ENCODE results near the gene CDC42BPB.

Gene CDC42BPB

GRCh38 chr14:103085106-103086091, 28.1 kb upstream of the CDC42BPB start:
- Histone ChIP-seq H3K4me3 (ENCODE audit: low read depth, low read length) (no peak overlapping the region), H3K36me3 (ENCODE audit: insufficient read depth, low read length) (no peaks in the 10 kb centered on the region), H3K27me3 (ENCODE audit: insufficient read depth, low read length) (peaks cover 33% of the 10 kb centered on the region), H2AFZ (ENCODE audit: low read length, unreplicated experiment) (no peak overlapping the region), H3K79me2 (ENCODE audit: control insufficient read depth, insufficient read depth, low read length, unreplicated experiment) (no peaks in the 10 kb centered on the region), H3K27ac (ENCODE audit: low read depth, low read length) (no peak overlapping the region), H3K4me1 (ENCODE audit: control insufficient read depth, insufficient read depth, low read length, unreplicated experiment) (no peaks in the 10 kb centered on the region)

DNA sequence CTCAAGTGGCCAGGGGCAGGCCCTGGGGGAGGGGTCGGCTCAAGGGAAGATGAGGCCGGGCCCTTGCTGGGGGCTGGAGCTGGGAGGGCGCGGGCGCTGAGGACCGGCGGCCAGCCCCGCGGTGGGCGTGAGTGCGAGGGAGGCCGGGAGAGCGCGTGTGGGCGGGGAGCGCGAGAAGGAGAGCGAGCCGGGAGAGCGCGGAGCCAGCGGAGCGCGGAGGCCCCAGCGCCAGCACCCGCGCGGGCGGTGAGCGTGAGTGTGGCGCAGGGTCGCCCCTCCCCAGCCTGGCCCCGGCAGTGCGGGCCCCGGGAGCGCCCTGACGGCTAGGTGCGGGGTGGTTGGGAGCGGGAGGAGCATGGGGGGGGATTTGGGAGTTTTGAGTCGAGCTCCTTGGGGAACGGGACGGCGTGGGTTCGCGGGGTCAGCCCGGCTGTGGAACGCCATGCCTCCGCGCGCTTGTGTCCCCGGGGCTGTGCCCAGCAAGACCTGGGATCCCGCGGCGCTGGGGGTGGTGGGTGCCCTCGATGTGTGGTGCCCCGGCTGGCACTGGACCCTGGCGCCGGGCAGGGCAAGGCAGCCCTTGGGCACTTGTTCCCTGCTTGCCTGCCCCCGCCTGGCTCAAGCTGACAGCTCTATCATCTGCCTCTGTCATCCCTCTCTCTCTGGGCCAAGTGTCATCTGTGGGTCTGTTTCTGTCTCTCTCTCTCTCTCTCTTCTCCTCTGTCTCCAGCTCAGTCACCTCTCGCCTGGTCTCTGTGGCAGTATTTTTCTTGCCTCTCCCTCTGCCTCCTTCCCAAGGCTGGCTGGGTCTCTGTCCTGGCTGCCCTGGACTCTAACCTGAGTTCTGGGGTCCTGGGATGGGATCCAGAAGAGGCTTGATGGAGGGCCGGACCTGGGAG, 26.9 kb upstream of the CDC42BPB start, which contains the start of gene LBHD2:
Gene LBHD2 (plus strand): TSS at position 190 of the 899 bp plus-strand sequence. CDS start 1,803 bp downstream, outside the sequence.
- H3K4me3 ChIP-seq (ENCODE audit: low read depth, low read length) = peak within 1 kb of the TSS; percentile 18; the same call in 1 of the 2 replicates
- H3K4me1 ChIP-seq (ENCODE audit: control insufficient read depth, insufficient read depth, low read length, unreplicated experiment) = no peaks in the 10 kb centered on the region
- no peak within 1 kb of the TSS for H3K27ac ChIP-seq (ENCODE audit: low read depth, low read length)
- H3K36me3 ChIP-seq (ENCODE audit: insufficient read depth, low read length) = no peaks in the 10 kb centered on the region
- no peaks in the 10 kb centered on the region for H3K79me2 ChIP-seq (ENCODE audit: control insufficient read depth, insufficient read depth, low read length, unreplicated experiment)
- no peak within 1 kb of the TSS for H2AFZ ChIP-seq (ENCODE audit: low read length, unreplicated experiment)
- peaks cover 33% of the 10 kb centered on the region for H3K27me3 ChIP-seq (ENCODE audit: insufficient read depth, low read length)

- Histone ChIP-seq H3K4me3 (ENCODE audit: low read depth, low read length) (no peak overlapping the region), H3K27ac (ENCODE audit: low read depth, low read length) (no peak overlapping the region), H3K36me3 (ENCODE audit: insufficient read depth, low read length) (no peaks in the 10 kb centered on the region), H3K27me3 (ENCODE audit: insufficient read depth, low read length) (peaks cover 33% of the 10 kb centered on the region), H2AFZ (ENCODE audit: low read length, unreplicated experiment) (no peak overlapping the region), H3K4me1 (ENCODE audit: control insufficient read depth, insufficient read depth, low read length, unreplicated experiment) (no peaks in the 10 kb centered on the region), H3K79me2 (ENCODE audit: control insufficient read depth, insufficient read depth, low read length, unreplicated experiment) (no peaks in the 10 kb centered on the region)
These were observed 24.6 kb upstream of the CDC42BPB start for GRCh38 chr14:103081951-103082350.

- H3K4me3 ChIP-seq (ENCODE audit: low read depth, low read length) = no peak overlapping the region
- H3K27me3 ChIP-seq (ENCODE audit: insufficient read depth, low read length) = peaks cover 21% of the 10 kb centered on the region
- no peaks in the 10 kb centered on the region for H3K79me2 ChIP-seq (ENCODE audit: control insufficient read depth, insufficient read depth, low read length, unreplicated experiment)
- H3K36me3 ChIP-seq (ENCODE audit: insufficient read depth, low read length) = no peaks in the 10 kb centered on the region
- H2AFZ ChIP-seq (ENCODE audit: low read length, unreplicated experiment) = no peak overlapping the region
- H3K27ac ChIP-seq (ENCODE audit: low read depth, low read length) = no peak overlapping the region
- H3K4me1 ChIP-seq (ENCODE audit: control insufficient read depth, insufficient read depth, low read length, unreplicated experiment) = no peaks in the 10 kb centered on the region
These were observed 21.7 kb upstream of the CDC42BPB start for GRCh38 chr14:103078860-103079587.

DNA sequence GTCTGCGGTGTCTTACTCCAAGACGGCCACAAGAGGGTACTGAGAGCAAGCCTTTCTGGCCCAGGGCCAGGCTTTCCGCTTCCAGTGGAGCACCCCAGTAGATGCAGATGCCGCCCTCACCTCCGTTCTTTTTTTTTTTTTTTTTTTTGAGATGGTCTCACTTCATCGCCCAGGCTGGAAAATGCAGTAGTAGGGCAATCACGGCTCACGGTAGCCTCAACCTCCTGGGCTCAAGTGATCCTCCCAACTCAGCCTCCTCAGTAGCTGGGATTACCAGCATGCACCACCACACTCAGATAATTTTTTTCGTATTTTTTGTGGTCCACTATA, 21.0 kb upstream of the CDC42BPB start:
- no peak overlapping the region for H2AFZ ChIP-seq (ENCODE audit: low read length, unreplicated experiment)
- no peaks in the 10 kb centered on the region for H3K36me3 ChIP-seq (ENCODE audit: insufficient read depth, low read length)

DNA sequence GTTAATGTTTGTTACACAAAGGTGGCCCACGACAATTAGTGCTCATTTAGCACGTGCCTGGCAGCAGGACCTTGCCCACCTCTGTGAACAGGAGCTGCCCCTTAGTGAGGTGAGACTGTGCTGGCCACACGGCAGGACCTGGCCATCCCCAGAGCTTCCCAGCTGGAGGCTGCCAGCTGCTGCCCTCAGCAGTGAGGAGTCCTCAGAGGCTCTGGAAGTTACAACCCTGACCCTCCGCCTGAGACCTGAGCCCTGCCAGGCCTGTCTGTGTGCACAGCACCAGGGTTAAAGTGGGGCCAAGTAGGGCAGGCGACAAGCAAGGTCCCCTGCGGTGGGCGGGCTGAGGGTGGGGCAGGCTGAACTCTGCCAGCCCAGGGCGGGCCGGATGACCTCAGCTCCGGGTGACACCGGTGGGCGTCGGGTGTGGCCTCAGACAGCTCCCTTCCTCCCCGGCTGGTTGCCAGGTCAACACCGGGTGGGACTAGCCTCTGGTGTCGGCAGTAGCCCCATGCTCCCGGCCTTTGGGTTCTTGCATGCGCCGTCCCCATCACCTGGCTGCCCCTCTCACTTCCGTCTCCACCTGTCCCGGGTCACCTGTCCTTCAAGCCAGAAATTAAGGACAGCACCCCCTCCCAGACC, 17.5 kb upstream of the CDC42BPB start:
- Histone ChIP-seq H3K36me3 (ENCODE audit: insufficient read depth, low read length) (no peaks in the 10 kb centered on the region), H3K4me1 (ENCODE audit: control insufficient read depth, insufficient read depth, low read length, unreplicated experiment) (no peaks in the 10 kb centered on the region), H3K27ac (ENCODE audit: low read depth, low read length) (no peak overlapping the region), H2AFZ (ENCODE audit: low read length, unreplicated experiment) (peak overlapping the region; percentile 2), H3K4me3 (ENCODE audit: low read depth, low read length) (peak overlapping the region; percentile 66), H3K79me2 (ENCODE audit: control insufficient read depth, insufficient read depth, low read length, unreplicated experiment) (no peaks in the 10 kb centered on the region), H3K27me3 (ENCODE audit: insufficient read depth, low read length) (no peaks in the 10 kb centered on the region)

More for the DNA sequence above, 21.0 kb upstream of the CDC42BPB start:
- Histone ChIP-seq H3K4me3 (ENCODE audit: low read depth, low read length) (no peak overlapping the region), H3K27ac (ENCODE audit: low read depth, low read length) (no peak overlapping the region), H3K4me1 (ENCODE audit: control insufficient read depth, insufficient read depth, low read length, unreplicated experiment) (no peaks in the 10 kb centered on the region), H3K79me2 (ENCODE audit: control insufficient read depth, insufficient read depth, low read length, unreplicated experiment) (no peaks in the 10 kb centered on the region), H3K27me3 (ENCODE audit: insufficient read depth, low read length) (peaks cover 17% of the 10 kb centered on the region; the same call in 1 of the 2 replicates)

- Histone ChIP-seq H3K27ac (ENCODE audit: low read depth, low read length) (no peak overlapping the region), H3K27me3 (ENCODE audit: insufficient read depth, low read length) (no peaks in the 10 kb centered on the region), H3K79me2 (ENCODE audit: control insufficient read depth, insufficient read depth, low read length, unreplicated experiment) (no peaks in the 10 kb centered on the region), H2AFZ (ENCODE audit: low read length, unreplicated experiment) (no peak overlapping the region), H3K4me3 (ENCODE audit: low read depth, low read length) (no peak overlapping the region), H3K4me1 (ENCODE audit: control insufficient read depth, insufficient read depth, low read length, unreplicated experiment) (no peaks in the 10 kb centered on the region), H3K36me3 (ENCODE audit: insufficient read depth, low read length) (no peaks in the 10 kb centered on the region)
These were observed 16.8 kb upstream of the CDC42BPB start for GRCh38 chr14:103073876-103074728.

GRCh38 chr14:103073367-103073875, 16.1 kb upstream of the CDC42BPB start:
- Histone ChIP-seq H3K4me1 (ENCODE audit: control insufficient read depth, insufficient read depth, low read length, unreplicated experiment) (no peaks in the 10 kb centered on the region), H3K27ac (ENCODE audit: low read depth, low read length) (no peak overlapping the region), H3K27me3 (ENCODE audit: insufficient read depth, low read length) (no peaks in the 10 kb centered on the region), H2AFZ (ENCODE audit: low read length, unreplicated experiment) (no peak overlapping the region), H3K36me3 (ENCODE audit: insufficient read depth, low read length) (no peaks in the 10 kb centered on the region), H3K4me3 (ENCODE audit: low read depth, low read length) (no peak overlapping the region), H3K79me2 (ENCODE audit: control insufficient read depth, insufficient read depth, low read length, unreplicated experiment) (no peaks in the 10 kb centered on the region)

DNA sequence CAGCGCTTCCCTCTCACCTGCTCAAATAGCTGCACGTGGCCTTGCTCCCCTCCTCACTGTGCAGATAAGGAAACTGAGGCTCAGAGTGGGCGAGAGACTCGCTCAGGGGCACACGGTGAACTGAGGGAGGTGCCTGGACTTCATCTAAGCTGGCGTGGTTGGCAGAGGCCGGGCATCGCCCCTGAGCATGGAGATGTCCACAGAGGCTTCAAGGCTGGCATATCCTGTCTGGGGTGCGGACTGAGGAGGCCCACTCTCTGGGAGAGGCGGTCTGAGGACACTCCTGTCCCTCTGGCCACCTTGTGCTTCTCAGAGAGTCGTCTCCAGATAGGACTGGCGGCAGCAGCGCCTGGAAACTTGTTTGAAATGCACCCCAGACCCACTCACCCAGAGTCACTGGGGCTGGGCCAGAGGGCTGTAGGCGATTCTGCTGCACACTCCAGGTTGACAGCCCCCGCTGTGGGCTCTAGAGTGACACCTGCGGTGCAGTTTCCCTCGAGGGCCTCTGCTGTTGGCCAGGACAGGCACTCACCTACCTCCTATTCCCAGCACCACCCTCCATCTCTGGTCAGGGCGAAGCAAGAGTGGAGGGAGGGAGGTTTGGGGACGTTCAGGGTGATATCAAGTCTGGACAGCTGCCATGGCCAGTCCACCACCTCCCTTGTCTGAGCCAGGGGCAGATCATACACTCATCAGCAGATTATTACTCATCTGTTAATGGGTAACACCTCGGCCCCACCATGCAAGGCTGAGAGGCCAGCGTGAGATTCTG, 15.4 kb upstream of the CDC42BPB start:
- no peaks in the 10 kb centered on the region for H3K27me3 ChIP-seq (ENCODE audit: insufficient read depth, low read length)
- H2AFZ ChIP-seq (ENCODE audit: low read length, unreplicated experiment) = no peak overlapping the region
- H3K27ac ChIP-seq (ENCODE audit: low read depth, low read length) = no peak overlapping the region
- no peak overlapping the region for H3K4me3 ChIP-seq (ENCODE audit: low read depth, low read length)
- no peaks in the 10 kb centered on the region for H3K36me3 ChIP-seq (ENCODE audit: insufficient read depth, low read length)
- H3K79me2 ChIP-seq (ENCODE audit: control insufficient read depth, insufficient read depth, low read length, unreplicated experiment) = no peaks in the 10 kb centered on the region
- H3K4me1 ChIP-seq (ENCODE audit: control insufficient read depth, insufficient read depth, low read length, unreplicated experiment) = peaks cover 5% of the 10 kb centered on the region
